CD4-positive, alpha-beta T cell (primary cell): Measurements from ENCODE around the gene DDX19B. TPM values are rescaled to one million over a fixed set of nuclear protein-coding genes. Genes with fewer than 3 reads are reported as not detected.
A peak's percentile ranks its signal among the peaks of the same experiment; 100 is the strongest.

ENCODE experiments used
- ATAC-seq: fragments of 200-7000 bp; cut with Tn5 transposase; one replicate; pipeline ENCODE4 v1.10.0; 2022; ENCODE audit warnings: mild to moderate bottlenecking; ENCODE audit not compliant: poor library complexity
- CTCF ChIA-PET: fragments of 350-600 bp; sonication (Branson Sonifier 250); formaldehyde crosslinking; loops from one replicate; lab custom pipeline; 2021; ENCODE audit warnings: antibody characterized with exemption, inconsistent platforms; lab: Charles Lee
- POLR2A ChIA-PET: fragments of 350-600 bp; sonication (Branson Sonifier 250); formaldehyde crosslinking; loops from one replicate; lab custom pipeline; 2021; ENCODE audit warnings: antibody characterized with exemption, inconsistent platforms; lab: Charles Lee
- DNase-seq, 14 experiments: peaks; one replicate each; pipeline ENCODE4 v3.0.0-alpha.2; 2013 to 2020; ENCODE audit warnings: mixed read lengths in 2 of 14
- H3K27ac ChIP-seq, 2 donors: one replicate each; pipeline versions ENCODE4 v1.5.1 to v1.7.0; 2013; ENCODE audit warnings: low read length in 2 of 2, low read depth in 1 of 2, mild to moderate bottlenecking in 1 of 2
- H3K27me3 ChIP-seq, 2 experiments: 1 replicate in 1 of 2; 2 replicates in 1 of 2; pipeline versions ENCODE4 v1.6.1 to v1.7.0; 2013; ENCODE audit warnings: low read length in 2 of 2, control low read depth in 1 of 2, mild to moderate bottlenecking in 1 of 2, moderate library complexity in 1 of 2; ENCODE audit not compliant: insufficient read depth in 2 of 2, control insufficient read depth in 1 of 2
- H3K36me3 ChIP-seq: one replicate; pipeline ENCODE4 v1.6.1; 2013; ENCODE audit warnings: low read length, control low read depth; ENCODE audit not compliant: insufficient read depth
- H3K4me1 ChIP-seq: one replicate; pipeline ENCODE4 v1.6.1; 2013; ENCODE audit warnings: low read length, control low read depth; ENCODE audit not compliant: insufficient read depth
- H3K4me3 ChIP-seq: one replicate; pipeline ENCODE4 v1.5.1; 2013; ENCODE audit warnings: mild to moderate bottlenecking, low read length, moderate library complexity
- H3K9me3 ChIP-seq, 2 experiments: 1 replicate in 1 of 2; 2 replicates in 1 of 2; pipeline versions ENCODE4 v1.6.1 to v1.7.0; 2013; ENCODE audit warnings: low read length in 2 of 2, mild to moderate bottlenecking in 2 of 2, control low read depth in 1 of 2, moderate library complexity in 1 of 2; ENCODE audit not compliant: control insufficient read depth in 1 of 2, insufficient read depth in 1 of 2
- H3K27ac Mint-ChIP-seq: one replicate; pipeline ENCODE4 v1.8.0; 2020; ENCODE audit warnings: mixed read lengths
- H3K27me3 Mint-ChIP-seq: one replicate; pipeline ENCODE4 v1.8.0; 2021; ENCODE audit warnings: mixed read lengths
- H3K36me3 Mint-ChIP-seq: one replicate; pipeline ENCODE4 v1.8.0; 2021; ENCODE audit warnings: low read depth, mixed read lengths
- H3K4me1 Mint-ChIP-seq: one replicate; pipeline ENCODE4 v1.8.0; 2021; ENCODE audit warnings: low read depth, mixed read lengths
- H3K4me3 Mint-ChIP-seq: one replicate; pipeline ENCODE4 v1.8.0; 2020; ENCODE audit warnings: mild to moderate bottlenecking, mixed read lengths
- H3K9me3 Mint-ChIP-seq: one replicate; pipeline ENCODE4 v1.8.0; 2020; ENCODE audit warnings: mixed read lengths
- CTCF ChIP-seq: fragments of 200-600 bp; IDR thresholded peaks from one replicate; pipeline ENCODE4 v1.8.0; 2022; ENCODE audit warnings: antibody characterized with exemption, mild to moderate bottlenecking
- intact Hi-C, 2 experiments: fragments of 100-400 bp; cut with DNase I in 1 of 2; cut with micrococcal nuclease in 1 of 2; formaldehyde crosslinking; loops; one replicate each; pipeline versions ENCODE4 v1.15.1 to v1.9.0; 2023 to 2025; cut with DNase I, micrococcal nuclease
- total RNA-seq, 174 experiments: library from RNA in 2 of 174; stranded (reverse) in 2 of 174; gene quantifications; one replicate each; pipeline ENCODE4 v1.2.3 and lab custom pipeline; 2021 to 2026

DDX19B gene
- total RNA-seq, 2 experiments from 2014 or later = 23.0 TPM

DNA sequence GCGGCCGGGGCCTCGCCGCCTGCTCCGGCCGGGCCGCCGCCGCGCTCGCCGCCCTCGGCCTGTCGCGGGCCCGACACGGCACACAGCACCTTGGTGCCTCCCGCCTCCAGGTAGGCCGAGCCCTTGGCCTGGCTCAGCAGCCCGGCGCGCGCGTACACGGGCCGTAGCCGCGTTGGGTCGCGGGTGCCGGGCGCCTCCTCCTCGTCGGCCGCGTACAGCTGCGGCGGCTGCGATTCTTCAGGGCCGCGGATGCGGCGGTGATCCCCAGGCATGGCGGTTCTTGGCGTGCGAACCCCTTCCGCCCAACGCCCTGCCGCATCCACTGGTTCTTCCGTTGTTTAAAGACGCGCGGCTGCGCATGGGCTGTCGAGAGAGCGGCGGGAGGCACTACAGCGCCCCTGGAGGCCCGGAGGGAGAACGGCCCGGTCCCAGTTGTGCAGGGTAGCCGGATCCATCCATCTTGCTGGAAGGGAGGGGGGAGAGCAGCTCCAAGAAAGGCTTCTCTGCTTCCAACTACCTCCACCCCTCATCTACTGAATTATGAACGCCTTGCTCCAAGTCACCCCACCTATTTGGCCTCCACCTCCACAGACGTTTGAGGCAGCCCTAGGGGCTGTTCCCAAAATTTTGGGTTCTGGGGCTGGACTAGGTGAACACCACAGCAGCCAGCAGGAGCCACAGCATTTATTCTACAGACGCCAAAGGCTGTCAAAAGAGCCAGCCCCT is 47.2 kb upstream of the DDX19B start, which contains the start of gene EXOSC6:
TSS of gene EXOSC6 (minus strand) at position 312 of the 726 bp plus-strand sequence. CDS start at position 272, 40 bp downstream.
- peak; percentile 93 for TF ChIP-seq CTCF
- H3K27ac Mint-ChIP-seq = peak within 1 kb of the TSS; percentile 97
- Histone ChIP-seq H3K36me3 (peaks cover 40% of the 10 kb centered on the region), H3K9me3 (no peaks in the 10 kb centered on the region), H3K4me3 (peak within 1 kb of the TSS; percentile 54), H3K27ac (peak within 1 kb of the TSS in 1 of 2 donors; percentile 75), H3K27me3 (no peaks in the 10 kb centered on the region), H3K4me1 (peaks cover 27% of the 10 kb centered on the region)
- POLR2A ChIA-PET = interaction anchor here (0.6 to 2.1 kb wide), 19 partner anchors 10 to 549 kb away, joined by 3 to 22 read pairs (median 4); partner anchors contain the start of genes AARS1, COG4, DDX19A and DDX19B
- peak within 1 kb of the TSS; percentile 98 for H3K4me3 Mint-ChIP-seq
- H3K9me3 Mint-ChIP-seq = no peaks in the 10 kb centered on the region
- H3K27me3 Mint-ChIP-seq = no peaks in the 10 kb centered on the region
- DNase-seq (peak; percentile 86 to 97 (median 90)), ATAC-seq (peak; percentile 95)
- intact Hi-C loops = loop anchor here (2.0 to 10.0 kb wide), 5 partner anchors 36 to 917 kb away; partner anchors contain the start of genes AARS1 (in 2 of the 2), COG4 (in 1 of the 2), COG8 (in 1 of the 2) and DDX19A (in 1 of the 2)
- peaks cover 42% of the 10 kb centered on the region for H3K36me3 Mint-ChIP-seq
- CTCF ChIA-PET = interaction anchor here (0.5 to 2.2 kb wide), 17 partner anchors 11 to 1247 kb away, joined by 3 to 12 read pairs (median 3); partner anchors contain the start of genes AARS1, DDX19A and PDPR
- peaks cover 21% of the 10 kb centered on the region for H3K4me1 Mint-ChIP-seq

GRCh38 chr16:70252355-70252988 is 46.5 kb upstream of the DDX19B start:
- peaks cover 27% of the 10 kb centered on the region for H3K4me1 ChIP-seq
- no peak overlapping the region for H3K27ac ChIP-seq
- Mint-ChIP-seq H3K36me3 (peaks cover 47% of the 10 kb centered on the region), H3K4me1 (peaks cover 20% of the 10 kb centered on the region), H3K4me3 (peak overlapping the region; percentile 98), H3K27me3 (no peaks in the 10 kb centered on the region), H3K9me3 (no peaks in the 10 kb centered on the region), H3K27ac (peak overlapping the region; percentile 97)
- intact Hi-C loops = loop anchor here (2.0 to 10.0 kb wide), 4 partner anchors 35 to 918 kb away; partner anchors contain the start of genes AARS1 (in 2 of the 2), COG4 (in 1 of the 2), COG8 (in 1 of the 2) and NIP7 (in 1 of the 2)
- ChIA-PET CTCF (interaction anchor here (0.5 to 2.2 kb wide), 16 partner anchors 10 to 1246 kb away, joined by 3 to 12 read pairs (median 3); partner anchors contain the start of genes AARS1, DDX19A and PDPR), POLR2A (interaction anchor here (0.6 to 2.1 kb wide), 16 partner anchors 10 to 498 kb away, joined by 3 to 22 read pairs (median 4); partner anchors contain the start of genes AARS1, COG4, DDX19A and NOB1)
- DNase-seq = peak in 2 of 14 experiments; percentile 29 to 52
- peaks cover 44% of the 10 kb centered on the region for H3K36me3 ChIP-seq
- H3K4me3 ChIP-seq = no peak overlapping the region
- TF ChIP-seq CTCF = no peak
- no peaks in the 10 kb centered on the region for H3K27me3 ChIP-seq
- no peaks in the 10 kb centered on the region for H3K9me3 ChIP-seq
- no peak for ATAC-seq
